22Rv1 (cell line): ENCODE results near the gene GOLGA8S.

Experiments
- ZFX ChIP-seq: fragments of 450-650 bp; IDR thresholded peaks from 2 replicates; pipeline ENCODE4 v1.6.1; 2017; ENCODE audit warnings: antibody characterized with exemption, borderline replicate concordance
- TF ChIP-seq, protein P1 (sequence below): fragments of 450-650 bp; IDR thresholded peaks from 2 replicates; pipeline ENCODE4 v1.5.1; 2017; ENCODE audit warnings: mild to moderate bottlenecking

GRCh38 chr15:23370578-23370977 is 16.0 kb downstream of the GOLGA8S start:
- TF ChIP-seq, protein P1, sequence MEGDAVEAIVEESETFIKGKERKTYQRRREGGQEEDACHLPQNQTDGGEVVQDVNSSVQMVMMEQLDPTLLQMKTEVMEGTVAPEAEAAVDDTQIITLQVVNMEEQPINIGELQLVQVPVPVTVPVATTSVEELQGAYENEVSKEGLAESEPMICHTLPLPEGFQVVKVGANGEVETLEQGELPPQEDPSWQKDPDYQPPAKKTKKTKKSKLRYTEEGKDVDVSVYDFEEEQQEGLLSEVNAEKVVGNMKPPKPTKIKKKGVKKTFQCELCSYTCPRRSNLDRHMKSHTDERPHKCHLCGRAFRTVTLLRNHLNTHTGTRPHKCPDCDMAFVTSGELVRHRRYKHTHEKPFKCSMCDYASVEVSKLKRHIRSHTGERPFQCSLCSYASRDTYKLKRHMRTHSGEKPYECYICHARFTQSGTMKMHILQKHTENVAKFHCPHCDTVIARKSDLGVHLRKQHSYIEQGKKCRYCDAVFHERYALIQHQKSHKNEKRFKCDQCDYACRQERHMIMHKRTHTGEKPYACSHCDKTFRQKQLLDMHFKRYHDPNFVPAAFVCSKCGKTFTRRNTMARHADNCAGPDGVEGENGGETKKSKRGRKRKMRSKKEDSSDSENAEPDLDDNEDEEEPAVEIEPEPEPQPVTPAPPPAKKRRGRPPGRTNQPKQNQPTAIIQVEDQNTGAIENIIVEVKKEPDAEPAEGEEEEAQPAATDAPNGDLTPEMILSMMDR = no peak
- TF ChIP-seq ZFX = no peak
